HCT116 (cell line): ENCODE results near the gene P2RY13. TPM values are rescaled to one million over a fixed set of nuclear protein-coding genes. Genes with fewer than 3 reads are reported as not detected.

ENCODE experiments used
- ATAC-seq: fragments of 200-7000 bp; cut with Tn5 transposase; 2 replicates; pipeline ENCODE4 v1.9.1; 2020; ENCODE audit warnings: mild to moderate bottlenecking, moderate library complexity
- BruUV-seq: library from RNA; stranded (reverse); fragments of 400-500 nt; replicated peaks from 2 replicates; lab custom pipeline; 2021; lab: Mats Ljungman, UMichigan
- CTCF ChIA-PET: fragments of 300-600 bp; sonication (Branson Sonifier 250); formaldehyde crosslinking; loops from one replicate; lab custom pipeline; 2021; ENCODE audit warnings: antibody characterized with exemption; lab: Charles Lee
- POLR2A ChIA-PET: fragments of 300-600, 350-600 bp; sonication (Branson Sonifier 250); formaldehyde crosslinking; loops from one replicate; lab custom pipeline; 2021; ENCODE audit warnings: antibody characterized with exemption; lab: Charles Lee
- RAD21 ChIA-PET, 2 experiments: fragments of 300-600 bp; sonication (Branson Sonifier 250); formaldehyde crosslinking; loops; one replicate each; lab custom pipeline; 2023; ENCODE audit warnings: low total read pairs in 2 of 2; ENCODE audit not compliant: uncharacterized antibody in 2 of 2, unreplicated experiment in 2 of 2, low non-redundant PET in 1 of 2; lab: Charles Lee
- DNase-seq: peaks from one replicate; pipeline ENCODE4 v3.0.0-alpha.2; 2010; ENCODE audit warnings: low read depth, low spot score
- H2AFZ ChIP-seq: fragments of 200-600 bp; shearing (Covaris generic), sonication (generic); 2 replicates; pipeline ENCODE4 v1.6.1; 2017; ENCODE audit warnings: low read depth, mixed run types, mixed read lengths, antibody characterized with exemption, low read length; ENCODE audit not compliant: poor library complexity, severe bottlenecking
- H3K27ac ChIP-seq: 2 replicates; pipeline ENCODE4 v1.5.1; 2012; ENCODE audit warnings: low read depth, low read length
- H3K27me3 ChIP-seq: fragments of 200-600 bp; sonication (generic); 2 replicates; pipeline ENCODE4 v1.6.1; 2016; ENCODE audit warnings: mixed run types, low read length, mixed read lengths; ENCODE audit not compliant: insufficient read depth
- H3K36me3 ChIP-seq, 2 experiments: fragments of 200-500 bp in 1 of 2; fragments of 200-600 bp in 1 of 2; sonication (Bioruptor generic) in 1 of 2; sonication (generic) in 1 of 2; 2 replicates each; pipeline versions ENCODE4 v1.5.1 to v1.6.1; 2014 to 2016; ENCODE audit warnings: low read length in 2 of 2, inconsistent platforms in 1 of 2, mixed read lengths in 1 of 2, mixed run types in 1 of 2; ENCODE audit not compliant: insufficient read depth in 2 of 2, control insufficient read depth in 1 of 2
- H3K4me1 ChIP-seq, 2 experiments: fragments of 200-600 bp in 1 of 2; sonication (generic) in 1 of 2; 2 replicates each; pipeline versions ENCODE4 v1.5.1 to v1.6.1; 2012 to 2017; ENCODE audit warnings: low read length in 2 of 2, inconsistent platforms in 1 of 2, mild to moderate bottlenecking in 1 of 2, mixed read lengths in 1 of 2, mixed run types in 1 of 2, moderate library complexity in 1 of 2; ENCODE audit not compliant: insufficient read depth in 2 of 2, control insufficient read depth in 1 of 2
- H3K4me2 ChIP-seq: fragments of 200-600 bp; sonication (generic); 2 replicates; pipeline ENCODE4 v1.6.1; 2017; ENCODE audit warnings: mixed run types, low read length, mixed read lengths
- H3K4me3 ChIP-seq, 2 experiments: fragments of 200-600 bp in 1 of 2; sonication (generic) in 1 of 2; replicated peaks in 1 of 2; 2 replicates each; pipeline ENCODE4 v1.5.1; 2011 to 2016; ENCODE audit warnings: low read length in 2 of 2, control low read depth in 1 of 2, low read depth in 1 of 2, mild to moderate bottlenecking in 1 of 2, mixed read lengths in 1 of 2, mixed run types in 1 of 2
- H3K79me2 ChIP-seq: fragments of 200-600 bp; sonication (generic); 2 replicates; pipeline ENCODE4 v1.6.1; 2017; ENCODE audit warnings: mild to moderate bottlenecking, mixed run types, low read length, moderate library complexity, mixed read lengths; ENCODE audit not compliant: insufficient read depth
- H3K9ac ChIP-seq: fragments of 200-600 bp; sonication (generic); 2 replicates; pipeline ENCODE4 v1.6.1; 2016; ENCODE audit warnings: low read length, mixed read lengths
- H3K9me2 ChIP-seq: fragments of 200-600 bp; sonication (generic), shearing (Covaris generic); 2 replicates; pipeline ENCODE4 v1.6.1; 2017; ENCODE audit warnings: mixed run types, mild to moderate bottlenecking, moderate library complexity; ENCODE audit not compliant: insufficient read depth
- H3K9me3 ChIP-seq, 2 experiments: fragments of 200-500 bp in 1 of 2; fragments of 200-600 bp in 1 of 2; sonication (Bioruptor generic) in 1 of 2; sonication (generic) in 1 of 2; 2 replicates each; pipeline ENCODE4 v1.6.1; 2014 to 2017; ENCODE audit warnings: low read length in 2 of 2, mixed read lengths in 2 of 2, inconsistent platforms in 1 of 2, low read depth in 1 of 2, mild to moderate bottlenecking in 1 of 2, mixed run types in 1 of 2, moderate library complexity in 1 of 2; ENCODE audit not compliant: control insufficient read depth in 1 of 2, insufficient read depth in 1 of 2
- H4K20me1 ChIP-seq: fragments of 200-600 bp; sonication (generic), shearing (Covaris generic); 2 replicates; pipeline ENCODE4 v1.6.1; 2017; ENCODE audit warnings: mixed run types, mild to moderate bottlenecking, moderate library complexity; ENCODE audit not compliant: insufficient read depth
- CEBPB ChIP-seq: IDR thresholded peaks from 2 replicates; pipeline ENCODE4 v1.6.1; 2012; ENCODE audit warnings: low read depth
- CTCF ChIP-seq, 3 experiments: fragments of 200-600 bp in 1 of 3; sonication (generic) in 1 of 3; IDR thresholded peaks in 2 of 3; conservative IDR thresholded peaks in 1 of 3; 2 replicates each; pipeline ENCODE4 v1.5.1; 2012 to 2017; ENCODE audit warnings: low read depth in 2 of 3, low read length in 2 of 3, antibody characterized with exemption in 1 of 3, borderline replicate concordance in 1 of 3, control low read depth in 1 of 3, mild to moderate bottlenecking in 1 of 3, mixed read lengths in 1 of 3, mixed run types in 1 of 3, moderate library complexity in 1 of 3; ENCODE audit not compliant: insufficient read depth in 1 of 3
- EGR1 ChIP-seq: IDR thresholded peaks from 2 replicates; pipeline ENCODE4 v1.6.1; 2012; ENCODE audit warnings: low read depth
- EZH2phosphoT487 ChIP-seq: fragments of 200-600 bp; IDR thresholded peaks from 2 replicates; pipeline ENCODE4 v1.6.1; 2018; ENCODE audit warnings: antibody characterized with exemption, borderline replicate concordance
- FOSL1 ChIP-seq: IDR thresholded peaks from 2 replicates; pipeline ENCODE4 v1.6.1; 2012; ENCODE audit warnings: low read depth
- JUND ChIP-seq: IDR thresholded peaks from 2 replicates; pipeline ENCODE4 v1.6.1; 2012
- POLR2A ChIP-seq: IDR thresholded peaks from 2 replicates; pipeline ENCODE4 v1.7.0; 2011; ENCODE audit warnings: borderline replicate concordance; ENCODE audit not compliant: insufficient read depth, insufficient read length; ENCODE audit errors: extremely low read depth
- POLR2AphosphoS5 ChIP-seq: IDR thresholded peaks from 2 replicates; pipeline ENCODE4 v1.6.1; 2011; ENCODE audit warnings: mild to moderate bottlenecking, low read depth, low read length, moderate library complexity
- RAD21 ChIP-seq: IDR thresholded peaks from 2 replicates; pipeline ENCODE4 v1.6.1; 2012; ENCODE audit warnings: low read depth, mild to moderate bottlenecking
- SIN3A ChIP-seq: IDR thresholded peaks from 2 replicates; pipeline ENCODE4 v1.6.1; 2012; ENCODE audit warnings: low read depth
- SP1 ChIP-seq: IDR thresholded peaks from 2 replicates; pipeline ENCODE4 v1.6.1; 2012; ENCODE audit warnings: low read depth
- TCF7L2 ChIP-seq: IDR thresholded peaks from 2 replicates; pipeline ENCODE4 v1.7.0; 2011; ENCODE audit warnings: borderline replicate concordance, inconsistent platforms; ENCODE audit not compliant: insufficient read depth, insufficient read length; ENCODE audit errors: extremely low read depth
- ZFX ChIP-seq: fragments of 450-650 bp; IDR thresholded peaks from 2 replicates; pipeline ENCODE4 v1.6.1; 2017
- intact Hi-C: fragments of 100-400 bp; cut with micrococcal nuclease; formaldehyde crosslinking; loops from 2 replicates; pipeline ENCODE4 v1.10.0; 2022
- total RNA-seq: library from RNA; stranded (reverse); gene quantifications from one replicate; pipeline ENCODE4 v1.2.1, GENCODE V29; 2021; ENCODE audit not compliant: unreplicated experiment
- TF ChIP-seq, protein P1 (sequence below): IDR thresholded peaks from 2 replicates; pipeline ENCODE4 v1.6.1; 2011; ENCODE audit warnings: mild to moderate bottlenecking, low read length, moderate library complexity; ENCODE audit not compliant: insufficient replicate concordance; ENCODE audit errors: extremely low read depth

P2RY13 gene
- total RNA-seq, 1 experiment from 2014 or later: not detected

GRCh38 chr3:151315846-151316245 is 13.5 kb downstream of the P2RY13 start (continued):
- no peak for TF ChIP-seq POLR2A
- TF ChIP-seq TCF7L2: no peak
- no peak for TF ChIP-seq POLR2AphosphoS5
- no peak for TF ChIP-seq SP1

DNA sequence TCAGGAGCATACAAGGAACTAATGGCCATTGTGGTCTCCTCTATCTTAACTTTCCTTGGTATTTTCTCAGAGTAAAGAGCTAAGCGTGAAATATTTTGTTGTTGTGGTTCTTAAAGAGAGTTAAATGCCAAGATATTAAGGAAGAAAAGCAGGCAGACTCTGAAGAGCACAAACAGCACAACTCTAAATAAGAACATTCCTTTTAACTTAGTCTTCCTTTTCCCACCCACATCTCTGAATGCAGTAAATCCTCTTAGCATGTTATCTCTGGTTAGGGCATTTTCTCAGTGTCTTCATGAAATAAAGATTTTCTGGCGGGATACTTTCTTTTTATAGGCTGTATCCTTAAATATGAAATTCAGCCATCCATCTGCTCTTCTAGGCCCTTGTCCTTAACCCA is 14.2 kb downstream of the P2RY13 start:
- Histone ChIP-seq H3K4me3 (peak overlapping the region in 1 of 2 experiments; percentile 53; a peak in 2 of 4 replicates), H3K4me2 (peak overlapping the region; percentile 77), H3K9ac (peak overlapping the region; percentile 53)
- intact Hi-C loops: no loop called here
- POLR2A ChIA-PET: no interaction called here
- peak; percentile 42 for TF ChIP-seq EGR1
- peak; percentile 28; the same call in 1 of the 2 replicates for TF ChIP-seq FOSL1
- 0 out of 2 replicates have a peak, but pooled peaks have one; percentile 23 for TF ChIP-seq JUND
- no peak for TF ChIP-seq EZH2phosphoT487
- no peak for TF ChIP-seq POLR2AphosphoS5
- TF ChIP-seq RAD21: no peak
- TF ChIP-seq, all 23 proteins: peak for 3
- CTCF ChIA-PET: no interaction called here
- Histone ChIP-seq H3K9me3 (no peaks in the 10 kb centered on the region), H3K4me1 (peaks cover 44 to 52% of the 10 kb centered on the region in 2 experiments), H3K36me3 (no peaks in the 10 kb centered on the region), H3K9me2 (no peaks in the 10 kb centered on the region), H4K20me1 (no peaks in the 10 kb centered on the region), H3K27me3 (no peaks in the 10 kb centered on the region), H3K79me2 (no peaks in the 10 kb centered on the region), H2AFZ (no peak overlapping the region), H3K27ac (no peak overlapping the region)
- RAD21 ChIA-PET: no interaction called here
- no TSS peak for BruUV-seq
- ATAC-seq (no peak), DNase-seq (no peak)

GRCh38 chr3:151314593-151314992 is 14.8 kb downstream of the P2RY13 start:
- Histone ChIP-seq H3K27me3 (no peaks in the 10 kb centered on the region), H3K9me3 (no peaks in the 10 kb centered on the region), H3K4me1 (peaks cover 44 to 52% of the 10 kb centered on the region in 2 experiments), H3K27ac (no peak overlapping the region), H3K9me2 (no peaks in the 10 kb centered on the region), H3K79me2 (no peaks in the 10 kb centered on the region), H3K4me2 (peak overlapping the region; percentile 77), H2AFZ (no peak overlapping the region), H3K36me3 (no peaks in the 10 kb centered on the region), H3K4me3 (no peak overlapping the region), H3K9ac (peak overlapping the region; percentile 53; the same call in 1 of the 2 replicates), H4K20me1 (no peaks in the 10 kb centered on the region)
- intact Hi-C loops: no loop called here
- CTCF ChIA-PET: interaction anchor here (1.5 kb wide), 1 partner anchor 13 kb away, joined by 4 read pairs; no protein-coding TSS in a partner anchor
- POLR2A ChIA-PET: interaction anchor here (1.0 kb wide), 1 partner anchor 9 kb away, joined by 4 read pairs; no protein-coding TSS in a partner anchor
- RAD21 ChIA-PET: no interaction called here
- no peak for DNase-seq
- no TSS peak for BruUV-seq
- no peak for ATAC-seq
- TF ChIP-seq CTCF (IDR thresholded peaks at IDR 0.05 in 2 of 3, conservative IDR thresholded peaks at IDR 0.05 in 1 of 3; ENCODE audit: borderline replicate concordance in 1 of 3, insufficient read depth in 1 of 3, low read depth in 2 of 3, low read length in 2 of 3) (no peak), RAD21 (no peak), SIN3A (no peak), CEBPB (no peak), EZH2phosphoT487 (no peak), ZFX (no peak)
- TF ChIP-seq, protein P1, sequence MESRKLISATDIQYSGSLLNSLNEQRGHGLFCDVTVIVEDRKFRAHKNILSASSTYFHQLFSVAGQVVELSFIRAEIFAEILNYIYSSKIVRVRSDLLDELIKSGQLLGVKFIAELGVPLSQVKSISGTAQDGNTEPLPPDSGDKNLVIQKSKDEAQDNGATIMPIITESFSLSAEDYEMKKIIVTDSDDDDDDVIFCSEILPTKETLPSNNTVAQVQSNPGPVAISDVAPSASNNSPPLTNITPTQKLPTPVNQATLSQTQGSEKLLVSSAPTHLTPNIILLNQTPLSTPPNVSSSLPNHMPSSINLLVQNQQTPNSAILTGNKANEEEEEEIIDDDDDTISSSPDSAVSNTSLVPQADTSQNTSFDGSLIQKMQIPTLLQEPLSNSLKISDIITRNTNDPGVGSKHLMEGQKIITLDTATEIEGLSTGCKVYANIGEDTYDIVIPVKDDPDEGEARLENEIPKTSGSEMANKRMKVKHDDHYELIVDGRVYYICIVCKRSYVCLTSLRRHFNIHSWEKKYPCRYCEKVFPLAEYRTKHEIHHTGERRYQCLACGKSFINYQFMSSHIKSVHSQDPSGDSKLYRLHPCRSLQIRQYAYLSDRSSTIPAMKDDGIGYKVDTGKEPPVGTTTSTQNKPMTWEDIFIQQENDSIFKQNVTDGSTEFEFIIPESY: no peak
